ENCODE data around the gene IL12RB1. TPM values are rescaled to one million over a fixed set of nuclear protein-coding genes. Genes with fewer than 3 reads are reported as not detected.

Gene IL12RB1
- 0.09 TPM in 1 of 3 replicates, not detected in the others for polyA plus RNA-seq
- not detected for polyA plus RNA-seq (2011; ENCODE audit: low read depth)
- 0.08 TPM in 1 of 2 replicates, not detected in the other for polyA plus RNA-seq (2011; cell fraction: cytosol; rRNA removed)
- 0.10 TPM in 1 of 2 replicates, not detected in the other for polyA plus RNA-seq (2011; cell fraction: nucleus; rRNA removed)
- 0.07 TPM in 1 of 2 replicates, not detected in the other for polyA plus RNA-seq (2012; ENCODE audit: low replicate concordance)
- polyA minus RNA-seq = 0.36 to 0.46 TPM in 2 of 3 replicates, not detected in the other
- polyA minus RNA-seq (2011; cell fraction: cytosol; rRNA and poly(A)+ RNA removed) = not detected
- not detected in 2 replicates for polyA minus RNA-seq (2011; cell fraction: nucleus; rRNA and poly(A)+ RNA removed)

DNA sequence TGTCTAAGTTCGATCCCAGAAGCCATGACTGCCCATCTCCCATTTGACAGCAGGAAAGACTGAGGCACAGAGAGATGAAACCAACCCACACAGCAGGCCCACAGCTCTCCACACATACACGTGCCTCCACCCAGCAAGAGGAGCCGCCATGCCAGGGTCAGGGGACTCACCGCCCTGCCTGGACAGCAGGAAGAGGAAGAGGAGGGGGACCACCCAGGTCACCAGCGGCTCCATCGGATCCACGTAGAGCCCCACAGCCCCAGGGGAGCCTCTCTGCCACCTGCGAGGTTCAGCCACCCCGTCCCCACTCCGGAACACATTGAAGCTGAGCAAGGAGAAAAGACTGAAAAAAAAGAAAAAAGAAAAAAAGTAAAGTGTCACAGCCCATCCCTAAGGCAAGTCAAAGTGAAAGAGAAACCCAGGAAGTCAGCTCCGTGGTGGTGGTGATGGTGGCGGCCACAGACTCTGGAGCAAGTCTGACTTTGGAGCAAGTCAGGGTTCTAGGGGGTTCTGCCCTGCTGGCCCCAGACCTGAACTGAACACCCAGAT, at the start of gene IL12RB1:
TSS of gene IL12RB1 (minus strand) at position 345 of the 549 bp plus-strand sequence. CDS start at position 234, 111 bp downstream.
- FAIRE-seq = no peak
- H3K27me3 ChIP-seq (ENCODE audit: control insufficient read depth, extremely low read depth, insufficient read depth, low read length) = no peaks in the 10 kb centered on the region
- no peaks in the 10 kb centered on the region for H3K9me3 ChIP-seq (ENCODE audit: control insufficient read depth, low read depth, low read length)
- dilution Hi-C loops (cut with MboI; ENCODE audit: extremely low pct_ligation_motif_present, low sequenced_read_pairs) = no loop called here
- peak within 1 kb of the TSS; percentile 4 for H3K4me2 ChIP-seq (ENCODE audit: control insufficient read depth, extremely low read depth, insufficient read depth, low read depth, low read length)
- H3K4me1 ChIP-seq (ENCODE audit: control insufficient read depth, extremely low read depth, insufficient read depth, low read length) = peaks cover 7% of the 10 kb centered on the region
- no peak within 1 kb of the TSS for H3K27ac ChIP-seq (ENCODE audit: control insufficient read depth, insufficient read depth, low read length)
- H3K9me1 ChIP-seq (ENCODE audit: control insufficient read depth, extremely low read depth, insufficient read depth, low read length) = no peaks in the 10 kb centered on the region
- H2AFZ ChIP-seq (ENCODE audit: control insufficient read depth, low read length) = peak within 1 kb of the TSS; percentile 46
- no peak for DNase-seq (ENCODE audit: low read depth, low spot score)
- H3K36me3 ChIP-seq (ENCODE audit: control insufficient read depth in 2 of 2, extremely low read depth in 1 of 2, insufficient read depth in 2 of 2, low read length in 2 of 2) = no peaks in the 10 kb centered on the region
- H4K20me1 ChIP-seq (ENCODE audit: control insufficient read depth, extremely low read depth, insufficient read depth, low read length) = no peaks in the 10 kb centered on the region
- TF ChIP-seq, protein P1, sequence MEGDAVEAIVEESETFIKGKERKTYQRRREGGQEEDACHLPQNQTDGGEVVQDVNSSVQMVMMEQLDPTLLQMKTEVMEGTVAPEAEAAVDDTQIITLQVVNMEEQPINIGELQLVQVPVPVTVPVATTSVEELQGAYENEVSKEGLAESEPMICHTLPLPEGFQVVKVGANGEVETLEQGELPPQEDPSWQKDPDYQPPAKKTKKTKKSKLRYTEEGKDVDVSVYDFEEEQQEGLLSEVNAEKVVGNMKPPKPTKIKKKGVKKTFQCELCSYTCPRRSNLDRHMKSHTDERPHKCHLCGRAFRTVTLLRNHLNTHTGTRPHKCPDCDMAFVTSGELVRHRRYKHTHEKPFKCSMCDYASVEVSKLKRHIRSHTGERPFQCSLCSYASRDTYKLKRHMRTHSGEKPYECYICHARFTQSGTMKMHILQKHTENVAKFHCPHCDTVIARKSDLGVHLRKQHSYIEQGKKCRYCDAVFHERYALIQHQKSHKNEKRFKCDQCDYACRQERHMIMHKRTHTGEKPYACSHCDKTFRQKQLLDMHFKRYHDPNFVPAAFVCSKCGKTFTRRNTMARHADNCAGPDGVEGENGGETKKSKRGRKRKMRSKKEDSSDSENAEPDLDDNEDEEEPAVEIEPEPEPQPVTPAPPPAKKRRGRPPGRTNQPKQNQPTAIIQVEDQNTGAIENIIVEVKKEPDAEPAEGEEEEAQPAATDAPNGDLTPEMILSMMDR (optimal IDR thresholded peaks at IDR 0.05 in 1 of 3, IDR thresholded peaks at IDR 0.05 in 1 of 3, conservative IDR thresholded peaks at IDR 0.05 in 1 of 3; ENCODE audit: extremely low read depth in 1 of 3, insufficient read depth in 2 of 3, low read length in 3 of 3) = no peak
- TF ChIP-seq EZH2 (IDR thresholded peaks at IDR 0.05; ENCODE audit: low read length) = no peak
- no peaks in the 10 kb centered on the region for H3K79me2 ChIP-seq (ENCODE audit: control insufficient read depth, insufficient read depth, low read length)
- H3K9ac ChIP-seq (ENCODE audit: control insufficient read depth, extremely low read depth, insufficient read depth, low read length) = peak within 1 kb of the TSS; percentile 1
- H3K4me3 ChIP-seq (ENCODE audit: control insufficient read depth in 2 of 3, extremely low read depth in 1 of 3, insufficient read depth in 2 of 3, low read depth in 1 of 3, low read length in 3 of 3) = no peak within 1 kb of the TSS

DNA sequence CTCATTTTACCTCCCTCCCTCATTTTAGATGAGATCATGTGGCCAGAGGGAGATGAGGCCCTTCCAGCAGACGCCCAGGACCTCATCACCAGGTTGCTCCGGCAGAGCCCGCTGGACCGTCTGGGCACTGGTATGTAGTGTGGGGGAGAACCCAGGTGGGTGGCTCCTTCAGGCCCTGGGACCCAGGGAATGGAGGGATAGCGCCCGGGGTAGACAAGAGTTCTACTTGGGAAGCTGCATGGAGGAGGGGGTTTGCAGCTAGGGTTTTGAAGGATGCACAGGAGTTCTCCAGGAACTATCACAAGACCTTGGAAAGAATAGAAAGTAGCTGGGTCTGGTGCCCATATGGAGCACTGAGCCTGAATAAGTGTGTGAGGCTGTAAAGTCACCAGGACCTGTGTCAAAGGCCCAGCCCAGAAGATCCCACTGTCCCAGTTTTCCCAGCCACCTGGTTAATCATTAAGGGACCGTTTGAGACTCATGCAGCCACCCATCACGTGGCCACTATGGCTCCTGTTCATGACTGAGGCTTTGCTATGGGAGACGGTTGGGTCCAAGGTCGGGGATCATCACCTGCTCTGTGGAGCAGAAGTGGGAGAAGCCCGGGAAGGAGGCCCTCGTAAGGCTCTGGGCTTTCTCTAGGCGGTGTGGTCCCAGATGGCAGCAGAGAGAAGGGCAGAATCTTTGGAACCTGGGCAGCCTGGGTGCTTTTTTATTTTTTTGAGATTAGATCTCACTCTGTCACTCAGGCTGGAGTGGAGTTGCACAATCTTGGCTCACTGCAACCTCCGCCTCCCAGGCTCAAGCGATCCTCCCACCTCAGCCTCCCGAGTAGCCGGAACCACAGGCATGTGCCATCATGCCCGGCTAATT, 49.2 kb upstream of the IL12RB1 start:
- H3K4me3 ChIP-seq (ENCODE audit: control insufficient read depth in 2 of 3, extremely low read depth in 1 of 3, insufficient read depth in 2 of 3, low read depth in 1 of 3, low read length in 3 of 3) = no peak overlapping the region
- H3K36me3 ChIP-seq (ENCODE audit: control insufficient read depth in 2 of 2, extremely low read depth in 1 of 2, insufficient read depth in 2 of 2, low read length in 2 of 2) = peaks cover 0 to 8% of the 10 kb centered on the region in 2 experiments
- no peaks in the 10 kb centered on the region for H3K79me2 ChIP-seq (ENCODE audit: control insufficient read depth, insufficient read depth, low read length)
- peaks cover 7% of the 10 kb centered on the region for H3K4me1 ChIP-seq (ENCODE audit: control insufficient read depth, extremely low read depth, insufficient read depth, low read length)
- TF ChIP-seq EZH2 (IDR thresholded peaks at IDR 0.05; ENCODE audit: low read length) = no peak
- TF ChIP-seq, protein P1 (optimal IDR thresholded peaks at IDR 0.05 in 1 of 3, IDR thresholded peaks at IDR 0.05 in 1 of 3, conservative IDR thresholded peaks at IDR 0.05 in 1 of 3; ENCODE audit: extremely low read depth in 1 of 3, insufficient read depth in 2 of 3, low read length in 3 of 3) = no peak
- H3K4me2 ChIP-seq (ENCODE audit: control insufficient read depth, extremely low read depth, insufficient read depth, low read depth, low read length) = no peak overlapping the region
- no peaks in the 10 kb centered on the region for H3K27me3 ChIP-seq (ENCODE audit: control insufficient read depth, extremely low read depth, insufficient read depth, low read length)
- dilution Hi-C loops (cut with MboI; ENCODE audit: extremely low pct_ligation_motif_present, low sequenced_read_pairs) = no loop called here
- no peak overlapping the region for H2AFZ ChIP-seq (ENCODE audit: control insufficient read depth, low read length)
- no peak overlapping the region for H3K27ac ChIP-seq (ENCODE audit: control insufficient read depth, insufficient read depth, low read length)
- no peak for FAIRE-seq
- DNase-seq (ENCODE audit: low read depth, low spot score) = no peak
- no peaks in the 10 kb centered on the region for H3K9me1 ChIP-seq (ENCODE audit: control insufficient read depth, extremely low read depth, insufficient read depth, low read length)
- no peaks in the 10 kb centered on the region for H4K20me1 ChIP-seq (ENCODE audit: control insufficient read depth, extremely low read depth, insufficient read depth, low read length)
- H3K9me3 ChIP-seq (ENCODE audit: control insufficient read depth, low read depth, low read length) = no peaks in the 10 kb centered on the region
- H3K9ac ChIP-seq (ENCODE audit: control insufficient read depth, extremely low read depth, insufficient read depth, low read length) = no peak overlapping the region

All from keratinocyte (primary cell).